ENCODE data around the gene PLEKHG4B.
"Not testable (repeated sequence)": the region's sequence is repeated elsewhere in the genome, so short reads cannot be mapped to it uniquely, and the experiment has no call there.

Gene PLEKHG4B

GRCh38 chr5:56561-57290, 35.2 kb upstream of the PLEKHG4B start:
- H3K27me3 ChIP-seq (ENCODE audit: control insufficient read depth, insufficient read depth, low read length): peaks cover 14% of the 10 kb centered on the region
- H3K4me1 ChIP-seq (ENCODE audit: control insufficient read depth, insufficient read depth, low read length): peaks cover 16% of the 10 kb centered on the region
- H3K36me3 ChIP-seq (ENCODE audit: control insufficient read depth, insufficient read depth, low read length): peaks cover 9% of the 10 kb centered on the region
- no peak overlapping the region for H3K27ac ChIP-seq (ENCODE audit: low read depth, low read length)
- H3K9me3 ChIP-seq (ENCODE audit: control insufficient read depth, insufficient read depth, low read length): no peaks in the 10 kb centered on the region
- H3K9ac ChIP-seq (ENCODE audit: low read depth, low read length): no peak overlapping the region
- H3K4me3 ChIP-seq (ENCODE audit: low read depth, low read length): no peak overlapping the region

- not testable (repeated sequence) for H3K27me3 ChIP-seq (ENCODE audit: control insufficient read depth, insufficient read depth, low read length); H3K9ac ChIP-seq (ENCODE audit: low read depth, low read length); H3K4me1 ChIP-seq (ENCODE audit: control insufficient read depth, insufficient read depth, low read length); H3K36me3 ChIP-seq (ENCODE audit: control insufficient read depth, insufficient read depth, low read length); H3K27ac ChIP-seq (ENCODE audit: low read depth, low read length); H3K4me3 ChIP-seq (ENCODE audit: low read depth, low read length); H3K9me3 ChIP-seq (ENCODE audit: control insufficient read depth, insufficient read depth, low read length)
Observed at GRCh38 chr5:60250-60649, 31.7 kb upstream of the PLEKHG4B start.

- H3K27ac ChIP-seq (ENCODE audit: low read depth, low read length): no peak overlapping the region
- H3K27me3 ChIP-seq (ENCODE audit: control insufficient read depth, insufficient read depth, low read length): no peaks in the 10 kb centered on the region
- no peak overlapping the region for H3K4me3 ChIP-seq (ENCODE audit: low read depth, low read length)
- H3K9me3 ChIP-seq (ENCODE audit: control insufficient read depth, insufficient read depth, low read length): no peaks in the 10 kb centered on the region
- 0 out of 2 replicates have a peak, but pooled peaks cover 3% of the 10 kb centered on the region for H3K4me1 ChIP-seq (ENCODE audit: control insufficient read depth, insufficient read depth, low read length)
- no peaks in the 10 kb centered on the region for H3K36me3 ChIP-seq (ENCODE audit: control insufficient read depth, insufficient read depth, low read length)
- H3K9ac ChIP-seq (ENCODE audit: low read depth, low read length): no peak overlapping the region
Observed at GRCh38 chr5:70440-70839, 21.5 kb upstream of the PLEKHG4B start.

GRCh38 chr5:72316-73180, 19.4 kb upstream of the PLEKHG4B start:
- not testable (repeated sequence) for H3K4me3 ChIP-seq (ENCODE audit: low read depth, low read length); H3K27ac ChIP-seq (ENCODE audit: low read depth, low read length); H3K27me3 ChIP-seq (ENCODE audit: control insufficient read depth, insufficient read depth, low read length); H3K9ac ChIP-seq (ENCODE audit: low read depth, low read length); H3K4me1 ChIP-seq (ENCODE audit: control insufficient read depth, insufficient read depth, low read length); H3K9me3 ChIP-seq (ENCODE audit: control insufficient read depth, insufficient read depth, low read length); H3K36me3 ChIP-seq (ENCODE audit: control insufficient read depth, insufficient read depth, low read length)

GRCh38 chr5:73181-73447, 18.9 kb upstream of the PLEKHG4B start:
- H3K4me1 ChIP-seq (ENCODE audit: control insufficient read depth, insufficient read depth, low read length); H3K27ac ChIP-seq (ENCODE audit: low read depth, low read length); H3K36me3 ChIP-seq (ENCODE audit: control insufficient read depth, insufficient read depth, low read length); H3K9me3 ChIP-seq (ENCODE audit: control insufficient read depth, insufficient read depth, low read length); H3K27me3 ChIP-seq (ENCODE audit: control insufficient read depth, insufficient read depth, low read length); H3K4me3 ChIP-seq (ENCODE audit: low read depth, low read length); H3K9ac ChIP-seq (ENCODE audit: low read depth, low read length): not testable (repeated sequence)

- Histone ChIP-seq H3K4me1 (ENCODE audit: control insufficient read depth, insufficient read depth, low read length) (peaks cover 3% of the 10 kb centered on the region; the same call in 1 of the 2 replicates), H3K36me3 (ENCODE audit: control insufficient read depth, insufficient read depth, low read length) (no peaks in the 10 kb centered on the region), H3K27ac (ENCODE audit: low read depth, low read length) (no peak overlapping the region), H3K27me3 (ENCODE audit: control insufficient read depth, insufficient read depth, low read length) (no peaks in the 10 kb centered on the region), H3K9me3 (ENCODE audit: control insufficient read depth, insufficient read depth, low read length) (no peaks in the 10 kb centered on the region), H3K9ac (ENCODE audit: low read depth, low read length) (no peak overlapping the region), H3K4me3 (ENCODE audit: low read depth, low read length) (no peak overlapping the region)
Observed at GRCh38 chr5:73768-74502, 18.0 kb upstream of the PLEKHG4B start.

- H3K36me3 ChIP-seq (ENCODE audit: control insufficient read depth, insufficient read depth, low read length): no peaks in the 10 kb centered on the region
- H3K4me3 ChIP-seq (ENCODE audit: low read depth, low read length): no peak overlapping the region
- H3K9ac ChIP-seq (ENCODE audit: low read depth, low read length): no peak overlapping the region
- no peaks in the 10 kb centered on the region for H3K9me3 ChIP-seq (ENCODE audit: control insufficient read depth, insufficient read depth, low read length)
- H3K4me1 ChIP-seq (ENCODE audit: control insufficient read depth, insufficient read depth, low read length): peaks cover 3% of the 10 kb centered on the region; the same call in 1 of the 2 replicates
- H3K27me3 ChIP-seq (ENCODE audit: control insufficient read depth, insufficient read depth, low read length): no peaks in the 10 kb centered on the region
- H3K27ac ChIP-seq (ENCODE audit: low read depth, low read length): no peak overlapping the region
Observed at GRCh38 chr5:74503-75109, 17.4 kb upstream of the PLEKHG4B start.

GRCh38 chr5:75331-76320, 16.3 kb upstream of the PLEKHG4B start:
- H3K36me3 ChIP-seq (ENCODE audit: control insufficient read depth, insufficient read depth, low read length): no peaks in the 10 kb centered on the region
- no peak overlapping the region for H3K27ac ChIP-seq (ENCODE audit: low read depth, low read length)
- no peaks in the 10 kb centered on the region for H3K27me3 ChIP-seq (ENCODE audit: control insufficient read depth, insufficient read depth, low read length)
- H3K4me3 ChIP-seq (ENCODE audit: low read depth, low read length): no peak overlapping the region
- peaks cover 3% of the 10 kb centered on the region; the same call in 1 of the 2 replicates for H3K4me1 ChIP-seq (ENCODE audit: control insufficient read depth, insufficient read depth, low read length)
- no peaks in the 10 kb centered on the region for H3K9me3 ChIP-seq (ENCODE audit: control insufficient read depth, insufficient read depth, low read length)
- no peak overlapping the region for H3K9ac ChIP-seq (ENCODE audit: low read depth, low read length)

- Histone ChIP-seq H3K9me3 (ENCODE audit: control insufficient read depth, insufficient read depth, low read length) (no peaks in the 10 kb centered on the region), H3K9ac (ENCODE audit: low read depth, low read length) (no peak overlapping the region), H3K4me3 (ENCODE audit: low read depth, low read length) (no peak overlapping the region), H3K27ac (ENCODE audit: low read depth, low read length) (no peak overlapping the region), H3K27me3 (ENCODE audit: control insufficient read depth, insufficient read depth, low read length) (no peaks in the 10 kb centered on the region), H3K4me1 (ENCODE audit: control insufficient read depth, insufficient read depth, low read length) (peaks cover 8% of the 10 kb centered on the region), H3K36me3 (ENCODE audit: control insufficient read depth, insufficient read depth, low read length) (no peaks in the 10 kb centered on the region)
Observed at GRCh38 chr5:76358-77169, 15.4 kb upstream of the PLEKHG4B start.
